A549 (cell line): Measurements from ENCODE around the gene PTPN22. TPM values are rescaled to one million over a fixed set of nuclear protein-coding genes. Genes with fewer than 3 reads are reported as not detected.

Source experiments
- ATAC-seq, 2 experiments: fragments of 200-7000 bp in 1 of 2; fragments of >200 bp in 1 of 2; cut with Nextera tagmentation in 1 of 2; cut with Tn5 transposase in 1 of 2; 3 replicates each; pipeline versions ENCODE4 v1.8.0 to v1.9.1; 2018 to 2020; ENCODE audit warnings: mild to moderate bottlenecking in 1 of 2, moderate library complexity in 1 of 2
- CTCF ChIA-PET: fragments of 300-600 bp; sonication (Branson Sonifier 250); formaldehyde crosslinking; extraction: SDS; loops from one replicate; lab custom pipeline; 2021; ENCODE audit warnings: antibody characterized with exemption, inconsistent platforms; lab: Yijun Ruan, JAX
- POLR2A ChIA-PET: fragments of 350-600 bp; formaldehyde crosslinking; extraction: SDS; loops from one replicate; lab custom pipeline; 2021; ENCODE audit warnings: antibody characterized with exemption, inconsistent platforms; lab: Yijun Ruan, JAX
- DNase-seq, 2 experiments: peaks; one replicate each; pipeline versions ENCODE4 v3.0.0 to v3.0.0-alpha.2; 2011 to 2016; ENCODE audit warnings: low read depth in 1 of 2, low spot score in 1 of 2
- FAIRE-seq: peaks from 2 replicates; lab custom pipeline; 2011; peaks lifted over from hg19 to GRCh38; lab: Jason Lieb, UNC
- H3K27ac ChIP-seq, 2 experiments: fragments of >200 bp; sonication (Bioruptor Twin); formaldehyde crosslinking; 3 replicates each; pipeline ENCODE4 v1.5.1; 2016 to 2017
- H3K4me1 ChIP-seq: fragments of >200 bp; sonication (Bioruptor Twin); formaldehyde crosslinking; 3 replicates; pipeline ENCODE4 v1.6.1; 2016
- H3K4me2 ChIP-seq: fragments of >200 bp; sonication (Bioruptor Twin); formaldehyde crosslinking; 3 replicates; pipeline ENCODE4 v1.6.1; 2016
- H3K4me3 ChIP-seq: fragments of >200 bp; sonication (Bioruptor Twin); formaldehyde crosslinking; 3 replicates; pipeline ENCODE4 v1.5.1; 2016
- H3K9me3 ChIP-seq: fragments of >200 bp; sonication (Bioruptor Twin); formaldehyde crosslinking; 3 replicates; pipeline ENCODE4 v1.6.1; 2016
- BHLHE40 ChIP-seq: IDR thresholded peaks from 2 replicates; pipeline ENCODE4 v1.6.1; 2012; ENCODE audit warnings: low read depth, low read length, inconsistent platforms
- EHMT2 ChIP-seq: fragments of 200-600 bp; sonication (generic); IDR thresholded peaks from 2 replicates; pipeline ENCODE4 v1.6.1; 2016; ENCODE audit warnings: antibody characterized with exemption, low read depth, mild to moderate bottlenecking, moderate library complexity
- HOXA7 ChIP-seq: fragments of 250-450 bp; sonication (Bioruptor Pico); IDR thresholded peaks from 2 replicates; pipeline ENCODE4 v1.5.0; 2020; ENCODE audit warnings: mild to moderate bottlenecking, moderate library complexity
- RFX5 ChIP-seq: fragments of 450-650 bp; IDR thresholded peaks from 2 replicates; pipeline ENCODE4 v1.7.1; 2014; ENCODE audit warnings: antibody characterized with exemption, mild to moderate bottlenecking, moderate library complexity
- RNF2 ChIP-seq: fragments of 200-600 bp; sonication (generic); IDR thresholded peaks from 2 replicates; pipeline ENCODE4 v1.6.1; 2016; ENCODE audit warnings: low read depth, mild to moderate bottlenecking, antibody characterized with exemption, moderate library complexity, borderline replicate concordance
- SREBF2 ChIP-seq: fragments of 450-650 bp; IDR thresholded peaks from 2 replicates; pipeline ENCODE4 v1.6.1; 2014; ENCODE audit warnings: mild to moderate bottlenecking, moderate library complexity
- WGBS: methylation state at CpG from one replicate; pipeline ENCODE4 v1.1.6; 2017; ENCODE audit errors: missing lambda C conversion rate; 5-methylcytosine and 5-hydroxymethylcytosine counted together
- polyA plus RNA-seq, 4 experiments: library from polyadenylated mRNA; depleted of rRNA in 3 of 4; stranded (reverse); fragments of >200 nt; fragmentation: RNase III in 1 of 4; extraction: RNeasy Plus Mini Kit Qiagen cat#74134 plus additional on column Dnase treatment in 1 of 4; gene quantifications; 2 replicates in 3 of 4; 3 replicates in 1 of 4; pipeline ENCODE4 v1.2.3, GENCODE V29; 2011 to 2017
- TF ChIP-seq, protein P1 (sequence below): fragments of >200 bp; sonication (Bioruptor Twin); formaldehyde crosslinking; IDR thresholded peaks from 3 replicates; pipeline ENCODE4 v1.6.1; 2016
- TF ChIP-seq, protein P2 (sequence below): IDR thresholded peaks from 2 replicates; pipeline ENCODE4 v1.6.1; 2012
- TF ChIP-seq, protein P3 (sequence below): fragments of 250-450 bp; sonication (Bioruptor Pico); IDR thresholded peaks from 2 replicates; pipeline ENCODE4 v1.5.0; 2021; ENCODE audit warnings: mild to moderate bottlenecking, moderate library complexity, borderline replicate concordance

PTPN22 gene
- polyA plus RNA-seq, 2 of the 4 experiments (the other 2 are of a cell fraction), result not detected

DNA sequence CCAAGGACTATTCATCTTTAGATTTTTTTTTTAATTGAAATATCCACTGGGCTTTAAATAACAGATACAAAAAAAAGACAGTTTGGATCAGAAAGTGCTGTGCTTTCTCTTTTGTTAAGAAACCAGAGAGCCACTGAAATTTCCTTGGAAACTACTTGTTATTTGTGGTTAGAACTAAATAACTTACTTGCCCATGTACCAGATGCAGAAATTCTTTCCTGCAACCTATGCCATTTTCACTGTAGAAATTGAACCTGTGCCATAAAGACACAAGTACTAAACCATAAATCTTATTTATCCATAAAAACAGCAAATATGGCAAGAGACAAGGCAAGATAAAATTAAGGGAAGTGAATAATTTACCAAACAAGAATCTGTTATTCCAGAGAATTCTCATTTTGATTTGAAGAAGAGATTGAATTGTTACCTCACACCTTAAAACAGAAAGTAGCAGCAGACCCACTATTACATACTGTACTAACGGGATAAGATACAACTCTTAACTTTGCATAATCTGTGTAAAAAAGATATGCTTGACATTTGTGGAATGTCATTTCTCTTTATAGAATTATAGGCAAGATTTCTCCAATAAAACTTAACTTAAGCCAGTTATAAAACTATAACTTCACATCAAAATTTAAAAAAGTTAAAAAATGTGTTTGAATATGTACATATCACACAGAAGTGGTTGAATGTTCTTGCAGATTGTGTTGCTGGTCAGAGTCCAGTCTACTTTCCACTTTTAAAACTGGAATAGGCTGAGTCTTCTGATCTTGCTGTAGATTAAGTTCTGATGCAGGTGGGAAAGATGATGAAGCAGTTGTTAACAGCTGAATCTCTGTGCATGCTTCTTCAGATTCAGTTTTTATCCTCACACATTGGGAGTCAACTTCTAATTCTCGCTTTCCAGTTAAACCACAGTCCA lies 105.9 kb downstream of the PTPN22 start:
- Histone ChIP-seq H3K4me1 (no peaks in the 10 kb centered on the region), H3K4me3 (no peak overlapping the region), H3K27ac (no peak overlapping the region), H3K4me2 (no peak overlapping the region), H3K9me3 (no peaks in the 10 kb centered on the region)
- POLR2A ChIA-PET, result no interaction called here
- DNase-seq, result no peak
- CTCF ChIA-PET, result no interaction called here
- FAIRE-seq, result no peak
- 94% methylated on average over 2 of the region's 2 CpGs for WGBS
- ATAC-seq, result no peak
- no peak for TF ChIP-seq HOXA7 (CRISPR knock-in tag)
- no peak for TF ChIP-seq RFX5
- no peak for TF ChIP-seq BHLHE40
- TF ChIP-seq RNF2, result no peak
- TF ChIP-seq, protein P1, sequence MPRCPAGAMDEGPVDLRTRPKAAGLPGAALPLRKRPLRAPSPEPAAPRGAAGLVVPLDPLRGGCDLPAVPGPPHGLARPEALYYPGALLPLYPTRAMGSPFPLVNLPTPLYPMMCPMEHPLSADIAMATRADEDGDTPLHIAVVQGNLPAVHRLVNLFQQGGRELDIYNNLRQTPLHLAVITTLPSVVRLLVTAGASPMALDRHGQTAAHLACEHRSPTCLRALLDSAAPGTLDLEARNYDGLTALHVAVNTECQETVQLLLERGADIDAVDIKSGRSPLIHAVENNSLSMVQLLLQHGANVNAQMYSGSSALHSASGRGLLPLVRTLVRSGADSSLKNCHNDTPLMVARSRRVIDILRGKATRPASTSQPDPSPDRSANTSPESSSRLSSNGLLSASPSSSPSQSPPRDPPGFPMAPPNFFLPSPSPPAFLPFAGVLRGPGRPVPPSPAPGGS, result no peak
- TF ChIP-seq SREBF2, result no peak
- no peak for TF ChIP-seq EHMT2
- TF ChIP-seq, protein P2, sequence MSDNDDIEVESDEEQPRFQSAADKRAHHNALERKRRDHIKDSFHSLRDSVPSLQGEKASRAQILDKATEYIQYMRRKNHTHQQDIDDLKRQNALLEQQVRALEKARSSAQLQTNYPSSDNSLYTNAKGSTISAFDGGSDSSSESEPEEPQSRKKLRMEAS, result no peak
- TF ChIP-seq, protein P3, sequence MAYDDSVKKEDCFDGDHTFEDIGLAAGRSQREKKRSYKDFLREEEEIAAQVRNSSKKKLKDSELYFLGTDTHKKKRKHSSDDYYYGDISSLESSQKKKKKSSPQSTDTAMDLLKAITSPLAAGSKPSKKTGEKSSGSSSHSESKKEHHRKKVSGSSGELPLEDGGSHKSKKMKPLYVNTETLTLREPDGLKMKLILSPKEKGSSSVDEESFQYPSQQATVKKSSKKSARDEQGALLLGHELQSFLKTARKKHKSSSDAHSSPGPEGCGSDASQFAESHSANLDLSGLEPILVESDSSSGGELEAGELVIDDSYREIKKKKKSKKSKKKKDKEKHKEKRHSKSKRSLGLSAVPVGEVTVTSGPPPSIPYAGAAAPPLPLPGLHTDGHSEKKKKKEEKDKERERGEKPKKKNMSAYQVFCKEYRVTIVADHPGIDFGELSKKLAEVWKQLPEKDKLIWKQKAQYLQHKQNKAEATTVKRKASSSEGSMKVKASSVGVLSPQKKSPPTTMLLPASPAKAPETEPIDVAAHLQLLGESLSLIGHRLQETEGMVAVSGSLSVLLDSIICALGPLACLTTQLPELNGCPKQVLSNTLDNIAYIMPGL (CRISPR knock-in tag), result no peak

Other genes starting within 250 kb of the PTPN22 start
- gene PHTF1, start 112.2 kb downstream of the PTPN22 start, polyA plus RNA-seq (2011; rRNA removed), result 11.9 and 17.0 TPM in 2 replicates
- gene PHTF1, start 112.2 kb downstream of the PTPN22 start, polyA plus RNA-seq (2017; fragmentation: RNase III; extraction: RNeasy Plus Mini Kit Qiagen cat#74134 plus additional on column Dnase treatment), result 13.7 to 17.1 TPM (median 15.8 TPM) in 3 replicates
- 8.8 and 9.7 TPM in 2 replicates for gene RSBN1, start 59.2 kb downstream of the PTPN22 start, polyA plus RNA-seq (2011; rRNA removed)
- 2.9 to 3.0 TPM (median 2.9 TPM) in 3 replicates for gene RSBN1, start 59.2 kb downstream of the PTPN22 start, polyA plus RNA-seq (2017; fragmentation: RNase III; extraction: RNeasy Plus Mini Kit Qiagen cat#74134 plus additional on column Dnase treatment)
- 2.3 and 3.1 TPM in 2 replicates for gene BCL2L15, start 15.9 kb upstream of the PTPN22 start, polyA plus RNA-seq (2011; rRNA removed)
- gene BCL2L15, start 15.9 kb upstream of the PTPN22 start, polyA plus RNA-seq (2017; fragmentation: RNase III; extraction: RNeasy Plus Mini Kit Qiagen cat#74134 plus additional on column Dnase treatment), result 0.79 to 2.1 TPM (median 0.87 TPM) in 3 replicates
- gene AP4B1, start 33.1 kb upstream of the PTPN22 start, polyA plus RNA-seq (2011; rRNA removed), result 11.9 and 12.0 TPM in 2 replicates
- gene AP4B1, start 33.1 kb upstream of the PTPN22 start, polyA plus RNA-seq (2017; fragmentation: RNase III; extraction: RNeasy Plus Mini Kit Qiagen cat#74134 plus additional on column Dnase treatment), result 9.2 to 9.4 TPM (median 9.2 TPM) in 3 replicates
- gene DCLRE1B, start 33.6 kb upstream of the PTPN22 start, polyA plus RNA-seq (2011; rRNA removed), result 4.8 and 6.3 TPM in 2 replicates
- 5.5 to 6.4 TPM (median 5.7 TPM) in 3 replicates for gene DCLRE1B, start 33.6 kb upstream of the PTPN22 start, polyA plus RNA-seq (2017; fragmentation: RNase III; extraction: RNeasy Plus Mini Kit Qiagen cat#74134 plus additional on column Dnase treatment)
- gene HIPK1, start 57.6 kb upstream of the PTPN22 start, polyA plus RNA-seq (2011; rRNA removed), result 27.4 and 35.9 TPM in 2 replicates
- gene HIPK1, start 57.6 kb upstream of the PTPN22 start, polyA plus RNA-seq (2017; fragmentation: RNase III; extraction: RNeasy Plus Mini Kit Qiagen cat#74134 plus additional on column Dnase treatment), result 11.1 to 11.5 TPM (median 11.3 TPM) in 3 replicates
- 1.2 TPM in 2 replicates for gene OLFML3, start 107.8 kb upstream of the PTPN22 start, polyA plus RNA-seq (2011; rRNA removed)
- gene OLFML3, start 107.8 kb upstream of the PTPN22 start, polyA plus RNA-seq (2017; fragmentation: RNase III; extraction: RNeasy Plus Mini Kit Qiagen cat#74134 plus additional on column Dnase treatment), result 6.6 to 9.3 TPM (median 8.0 TPM) in 3 replicates